CD4-positive, alpha-beta T cell treated with Interleukin-2 at 100 ng/mL for 4 hours (primary cell): ENCODE results near the gene FLRT2.

Experiments
- DNase-seq: peaks from one replicate; pipeline ENCODE4 v3.0.0-alpha.2; 2020; ENCODE audit warnings: low spot score

FLRT2 gene

DNA sequence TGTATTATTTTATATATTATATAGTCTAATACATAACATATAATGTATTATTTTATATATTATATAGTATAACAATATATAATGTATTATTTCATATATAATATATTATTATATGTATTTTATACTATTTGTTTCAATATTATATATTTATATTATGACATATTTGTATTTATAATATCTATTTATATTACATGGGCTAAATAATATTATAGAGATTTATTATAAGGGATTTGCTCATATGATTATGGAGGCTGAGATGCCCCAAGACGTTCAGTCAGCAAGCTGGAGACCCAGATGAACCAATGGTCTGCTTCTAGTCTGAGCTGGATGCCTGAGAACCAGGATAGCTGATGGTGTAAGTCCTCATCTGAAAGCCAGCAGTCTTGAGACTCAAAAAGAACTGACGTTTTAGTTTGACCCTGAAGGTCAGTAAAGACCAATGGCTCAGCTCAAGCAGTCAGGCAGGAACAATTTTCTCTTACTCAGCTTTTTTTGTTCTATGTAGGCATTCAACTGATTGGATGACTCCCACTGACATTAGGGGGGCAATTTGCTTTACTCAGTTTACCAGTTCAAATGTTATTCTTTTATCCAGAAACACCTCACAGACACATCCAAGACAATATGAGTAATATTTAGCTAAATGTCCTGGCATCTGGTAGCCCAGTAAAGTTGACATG is 130.4 kb downstream of the FLRT2 start:
- no peak for DNase-seq

DNA sequence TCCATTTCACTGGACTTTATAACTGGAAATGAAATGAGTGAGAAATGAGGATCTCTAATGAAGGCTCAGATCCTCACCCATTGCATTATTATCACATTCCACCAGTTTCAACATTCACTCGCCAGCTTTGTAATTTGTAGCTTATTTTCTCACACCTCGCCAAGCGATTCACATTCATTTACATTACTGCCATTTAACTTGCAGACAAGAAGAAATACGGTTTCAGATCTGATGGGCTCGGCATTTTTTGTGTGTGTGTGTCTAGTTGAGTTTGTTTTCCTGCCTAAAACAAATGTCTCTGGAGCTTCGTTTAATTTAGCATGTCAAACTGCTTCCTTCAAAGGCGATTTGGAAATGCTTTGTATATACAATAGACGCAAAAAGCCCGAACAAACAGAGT is 132.2 kb downstream of the FLRT2 start:
- no peak for DNase-seq

DNA sequence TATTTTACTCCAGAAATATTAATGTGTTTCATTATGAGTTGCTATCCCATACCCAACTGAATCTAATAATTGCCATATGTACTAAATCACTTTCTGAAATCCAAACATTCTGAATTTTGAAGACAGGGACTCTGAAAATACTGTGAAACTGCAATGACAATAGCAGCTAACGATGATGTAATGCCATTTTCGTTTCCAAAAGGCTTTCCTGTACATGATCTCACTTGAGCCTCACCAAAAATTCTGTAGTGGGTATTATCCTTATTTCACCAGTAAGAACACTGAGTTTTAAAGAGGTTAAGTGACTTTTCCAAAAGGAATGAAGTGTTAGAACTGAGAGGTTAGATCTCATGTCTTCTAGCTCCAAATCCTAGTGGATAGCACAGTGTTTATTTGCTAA is 133.3 kb downstream of the FLRT2 start:
- no peak for DNase-seq

DNA sequence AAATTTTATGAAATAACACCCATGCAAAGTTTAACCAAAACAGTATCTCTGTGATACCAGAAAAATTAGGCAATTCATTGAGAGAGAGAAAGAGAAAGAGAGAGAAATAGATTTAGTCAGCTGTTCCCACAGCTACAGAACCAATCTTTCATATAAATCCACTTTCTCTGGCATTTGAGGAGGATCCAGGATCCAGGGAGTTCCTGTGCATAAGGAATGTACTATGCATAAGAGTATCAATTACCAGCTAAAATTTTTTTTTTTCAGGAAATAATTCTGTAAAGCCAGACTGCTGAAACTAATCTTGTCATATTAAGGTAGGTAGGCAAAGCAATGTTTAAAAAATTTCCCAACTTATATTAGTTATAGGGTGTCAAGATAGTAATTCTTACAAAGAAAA is 133.7 kb downstream of the FLRT2 start:
- DNase-seq = no peak

DNA sequence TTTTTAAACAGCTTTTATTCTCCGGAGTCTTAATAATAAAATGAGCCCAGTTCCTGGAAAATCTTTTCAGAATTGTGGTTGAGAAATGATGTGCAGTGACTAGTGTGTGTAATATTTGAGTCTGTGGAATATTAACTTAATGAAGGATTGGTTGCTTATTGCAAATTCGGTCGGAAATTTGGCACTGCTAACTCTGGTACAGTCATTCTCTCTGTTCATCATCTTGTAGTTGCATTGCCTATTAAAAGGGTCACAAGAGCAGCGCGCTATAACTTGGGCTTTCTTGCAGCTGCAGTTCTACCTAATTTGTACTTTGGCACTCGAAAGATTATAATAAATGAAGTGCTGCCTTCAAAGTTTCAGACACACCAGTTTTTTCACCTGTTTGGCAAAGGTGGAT is 146.0 kb downstream of the FLRT2 start:
- DNase-seq = no peak

DNA sequence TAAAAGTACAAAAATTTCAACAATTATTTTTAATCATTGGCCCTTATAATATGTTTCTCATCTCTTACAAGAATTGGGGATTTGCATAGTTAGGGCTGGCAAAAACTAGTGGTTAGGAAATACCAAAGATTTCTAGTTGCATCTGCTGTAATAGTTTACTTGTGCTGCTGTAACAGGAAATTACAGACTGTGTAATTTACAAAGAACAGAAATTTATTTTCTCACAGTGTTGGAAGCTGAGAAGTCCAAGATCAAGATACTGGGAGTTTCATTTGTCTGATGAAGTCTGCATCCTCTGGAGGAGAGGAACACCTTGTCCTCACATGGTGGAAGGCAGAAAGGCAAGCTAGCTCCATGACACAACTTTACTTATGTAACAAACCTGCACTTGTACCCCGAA is 157.0 kb downstream of the FLRT2 start:
- DNase-seq = no peak

DNA sequence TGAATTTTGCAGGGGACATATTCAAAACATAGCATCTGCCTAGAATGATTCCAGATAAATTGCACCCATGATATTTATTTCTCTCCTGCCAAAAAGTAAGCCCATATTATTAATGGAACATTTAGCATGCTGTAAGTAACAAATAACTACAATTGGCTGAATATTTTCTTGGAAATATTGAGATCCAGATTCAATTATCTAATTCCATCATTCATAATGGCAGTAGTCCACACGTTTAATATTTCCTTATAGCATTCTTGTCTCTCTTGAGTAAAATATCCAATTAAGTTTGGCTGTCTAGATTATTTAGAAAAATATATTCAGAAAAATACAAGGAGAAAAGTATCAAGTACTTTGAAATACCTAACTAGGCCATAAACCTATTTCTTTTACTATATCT is 157.5 kb downstream of the FLRT2 start:
- DNase-seq = no peak

DNA sequence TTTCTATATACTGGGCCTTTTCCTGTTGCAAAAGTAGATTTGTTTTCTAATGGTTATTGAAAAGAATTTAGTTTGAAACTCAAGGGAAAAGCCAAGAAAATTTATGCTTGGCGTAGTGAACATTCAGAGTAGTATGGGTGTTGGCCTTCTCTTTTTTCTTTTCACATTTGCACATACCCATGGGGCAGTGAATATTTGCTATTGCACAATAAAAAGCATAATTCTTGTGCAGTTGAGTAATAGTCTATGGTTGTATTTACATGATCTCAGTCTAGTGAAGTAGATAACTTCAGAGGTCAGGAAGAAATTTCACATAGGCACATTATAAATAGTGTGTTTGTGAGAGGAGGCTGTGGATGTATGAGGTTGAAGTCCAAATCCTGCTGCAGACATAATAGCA is 158.1 kb downstream of the FLRT2 start:
- no peak for DNase-seq

DNA sequence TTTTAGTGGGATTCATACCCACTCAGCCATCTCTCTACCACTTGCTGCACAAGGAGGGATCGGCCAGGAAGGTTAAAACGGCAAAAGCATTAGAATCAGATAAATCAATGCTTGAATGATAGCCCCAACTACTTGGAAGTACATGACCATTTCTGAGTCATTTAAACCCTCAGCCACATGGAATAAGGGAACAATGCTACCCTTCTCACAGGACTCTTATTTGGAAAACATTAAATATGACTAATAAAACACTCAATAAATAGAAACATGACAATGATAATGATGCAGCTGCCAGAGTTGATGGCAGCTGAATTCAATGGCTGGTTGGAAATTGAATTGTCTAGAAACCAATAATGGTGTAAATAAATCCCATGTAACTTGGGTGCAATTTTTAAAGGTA is 165.4 kb downstream of the FLRT2 start:
- no peak for DNase-seq

DNA sequence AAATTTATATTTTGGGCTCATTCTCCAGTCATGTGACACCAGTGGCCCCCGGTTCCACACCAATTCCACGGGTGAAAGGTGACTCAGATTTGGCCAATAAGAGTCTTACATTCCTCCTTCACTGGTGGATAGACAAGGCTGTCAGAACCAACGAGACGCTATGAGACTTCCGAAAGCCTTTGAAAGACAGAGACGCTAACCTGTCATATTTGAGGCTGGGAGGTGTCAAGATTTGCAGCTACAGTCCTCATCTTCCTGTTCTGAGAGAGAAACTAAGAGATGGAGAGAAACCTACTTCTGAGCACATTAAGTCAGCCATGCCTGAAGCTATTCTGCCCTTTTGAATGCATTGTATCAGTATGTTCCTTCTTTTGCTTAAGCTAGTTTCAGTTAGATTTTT is 171.2 kb downstream of the FLRT2 start:
- DNase-seq = no peak

DNA sequence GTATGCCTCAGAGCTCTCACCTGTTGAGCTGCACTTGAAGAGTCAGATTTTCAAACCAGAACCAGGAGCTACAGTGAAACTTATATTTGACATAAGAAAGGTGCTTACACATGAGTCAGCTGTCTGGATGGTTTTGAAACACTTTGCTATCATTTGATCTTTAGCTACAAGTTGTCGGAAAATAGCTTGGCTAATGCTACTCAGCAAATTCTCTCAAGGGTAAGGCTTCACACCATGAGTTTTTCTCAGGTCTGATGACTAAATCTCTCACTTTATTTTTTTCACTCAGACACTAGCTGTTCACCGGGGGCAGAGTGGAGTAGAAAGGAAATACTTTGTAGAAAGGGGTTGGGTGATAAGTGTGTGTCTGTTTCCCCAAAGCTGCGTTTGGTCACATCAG is 171.8 kb downstream of the FLRT2 start:
- DNase-seq = no peak

DNA sequence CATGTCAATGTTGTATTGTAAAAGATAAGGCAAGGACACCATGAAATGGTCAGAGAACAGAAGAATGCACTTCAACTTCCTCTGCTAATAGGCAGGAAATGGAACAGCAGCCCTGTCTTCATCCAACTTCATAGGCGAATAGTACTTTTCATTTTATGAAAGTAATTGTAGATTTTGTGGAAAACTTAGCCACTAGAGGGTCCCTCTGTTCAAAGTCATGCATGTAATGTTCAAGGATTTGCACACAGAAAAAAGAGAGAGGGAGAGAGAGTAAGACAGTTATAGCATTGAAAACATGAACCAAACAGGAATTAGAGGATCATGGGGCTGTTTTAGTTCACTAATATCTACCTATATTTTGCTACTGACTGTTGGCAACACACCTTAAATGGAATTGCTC is 172.2 kb downstream of the FLRT2 start:
- DNase-seq = no peak

DNA sequence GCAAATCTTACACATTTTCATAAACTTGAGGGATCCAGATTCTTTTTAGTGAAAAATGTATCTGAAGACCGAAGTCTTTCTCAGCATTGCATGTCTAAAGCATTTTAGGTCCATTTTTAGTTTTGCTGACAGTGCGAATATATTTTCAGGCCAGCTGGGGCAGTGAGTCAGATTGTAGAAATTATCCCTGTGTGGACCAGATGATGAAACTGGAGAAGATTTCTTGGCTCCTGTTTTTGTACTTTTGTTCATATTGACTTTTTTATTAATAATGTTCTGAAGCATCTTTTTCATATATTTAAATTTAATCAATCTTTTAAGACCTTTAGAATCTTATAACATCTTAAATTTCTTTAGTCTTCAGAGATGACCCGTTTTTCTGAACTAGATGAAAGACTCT is 173.1 kb downstream of the FLRT2 start:
- DNase-seq = no peak
